T-helper 9 cell (primary cell): Measurements from ENCODE around the gene ISG20L2.
"Not testable (repeated sequence)": the region's sequence is repeated elsewhere in the genome, so short reads cannot be mapped to it uniquely, and the experiment has no call there.

Source experiments
- DNase-seq: peaks from one replicate; pipeline ENCODE4 v3.0.0-alpha.2; 2020
- total RNA-seq, 2 donors: gene quantifications; one replicate each; lab custom pipeline; 2026; lab: John Stamatoyannopoulos, UW

Gene ISG20L2
- total RNA-seq: 38.8 to 42.0 reads per million in 2 donors

GRCh38 chr1:156728599-156729462, at the start of gene ISG20L2:
Gene ISG20L2, minus strand, starts transcription at chr1:156728766. Its CDS starts 1,114 bp downstream, at chr1:156727652.
- peak; percentile 91 for DNase-seq

- no peak for DNase-seq
Measured at GRCh38 chr1:156777573-156777972, 49.0 kb upstream of the ISG20L2 start.

GRCh38 chr1:156776942-156777341, 48.4 kb upstream of the ISG20L2 start:
- DNase-seq: no peak

- DNase-seq: no peak
Measured at GRCh38 chr1:156775799-156776198, 47.2 kb upstream of the ISG20L2 start.

GRCh38 chr1:156773607-156774006, 45.0 kb upstream of the ISG20L2 start:
- no peak for DNase-seq

GRCh38 chr1:156772728-156773497, 44.3 kb upstream of the ISG20L2 start:
- no peak for DNase-seq

GRCh38 chr1:156772222-156772621, 43.7 kb upstream of the ISG20L2 start:
- no peak for DNase-seq

- DNase-seq: no peak
Measured at GRCh38 chr1:156768610-156769295, 40.2 kb upstream of the ISG20L2 start.

GRCh38 chr1:156767879-156768604, 39.5 kb upstream of the ISG20L2 start:
- DNase-seq: peak; percentile 45

- peak; percentile 93 for DNase-seq
Measured at GRCh38 chr1:156767101-156767878, 38.7 kb upstream of the ISG20L2 start, which contains the start of gene PRCC. Gene PRCC, plus strand, starts transcription at chr1:156767535. Its CDS starts 237 bp downstream, at chr1:156767772.

GRCh38 chr1:156766298-156767100, 37.9 kb upstream of the ISG20L2 start:
- no peak for DNase-seq

- no peak for DNase-seq
Measured at GRCh38 chr1:156765666-156766065, 37.1 kb upstream of the ISG20L2 start.

GRCh38 chr1:156765136-156765535, 36.6 kb upstream of the ISG20L2 start:
- not testable (repeated sequence) for DNase-seq

GRCh38 chr1:156760796-156761104, 32.2 kb upstream of the ISG20L2 start:
- no peak for DNase-seq

- no peak for DNase-seq
Measured at GRCh38 chr1:156760092-156760795, 31.7 kb upstream of the ISG20L2 start.

- not testable (repeated sequence) for DNase-seq
Measured at GRCh38 chr1:156757572-156758253, 29.1 kb upstream of the ISG20L2 start.

- no peak for DNase-seq
Measured at GRCh38 chr1:156756355-156756754, 27.8 kb upstream of the ISG20L2 start.

- DNase-seq: no peak
Measured at GRCh38 chr1:156755527-156755950, 27.0 kb upstream of the ISG20L2 start.

GRCh38 chr1:156754219-156754618, 25.7 kb upstream of the ISG20L2 start:
- DNase-seq: no peak
